HG02763 (cell line): ENCODE data around the gene PKIG.

Source experiments
- ATAC-seq: cut with Tn5 transposase; IDR thresholded peaks from one replicate; pipeline ENCODE4 v1.9.1; 2021; ENCODE audit warnings: mild to moderate bottlenecking, moderate library complexity; ENCODE audit not compliant: unreplicated experiment

The PKIG gene

GRCh38 chr20:44637042-44637441 lies 54.7 kb downstream of the PKIG start:
- ATAC-seq: no peak

GRCh38 chr20:44637522-44638372 lies 55.4 kb downstream of the PKIG start:
- no peak for ATAC-seq

GRCh38 chr20:44640522-44640921 lies 58.1 kb downstream of the PKIG start:
- no peak for ATAC-seq

GRCh38 chr20:44641325-44641724 lies 58.9 kb downstream of the PKIG start:
- no peak for ATAC-seq

GRCh38 chr20:44642203-44643153 lies 60.1 kb downstream of the PKIG start:
- ATAC-seq: no peak

GRCh38 chr20:44643154-44643519 lies 60.8 kb downstream of the PKIG start:
- ATAC-seq: no peak

- no peak for ATAC-seq
Measured at GRCh38 chr20:44643596-44644229, 61.3 kb downstream of the PKIG start.

GRCh38 chr20:44644230-44644617 lies 61.8 kb downstream of the PKIG start:
- ATAC-seq: no peak

- no peak for ATAC-seq
Measured at GRCh38 chr20:44644667-44645131, 62.3 kb downstream of the PKIG start.

GRCh38 chr20:44646023-44646640 lies 63.8 kb downstream of the PKIG start:
- no peak for ATAC-seq

GRCh38 chr20:44646641-44647274 lies 64.4 kb downstream of the PKIG start:
- ATAC-seq: peak; percentile 42

- no peak for ATAC-seq
Measured at GRCh38 chr20:44648068-44648467, 65.7 kb downstream of the PKIG start.

- ATAC-seq: no peak
Measured at GRCh38 chr20:44648579-44648978, 66.2 kb downstream of the PKIG start.

GRCh38 chr20:44649126-44649525 lies 66.7 kb downstream of the PKIG start:
- ATAC-seq: no peak

GRCh38 chr20:44649976-44650375 lies 67.6 kb downstream of the PKIG start:
- no peak for ATAC-seq

- no peak for ATAC-seq
Measured at GRCh38 chr20:44650771-44651433, 68.5 kb downstream of the PKIG start.

- no peak for ATAC-seq
Measured at GRCh38 chr20:44651434-44651683, 69.0 kb downstream of the PKIG start.

- no peak for ATAC-seq
Measured at GRCh38 chr20:44651684-44652423, 69.5 kb downstream of the PKIG start, which contains the start of gene ADA. TSS of gene ADA (minus strand) at chr20:44651699. CDS start at chr20:44651607, 92 bp downstream.

GRCh38 chr20:44653546-44653945 lies 71.2 kb downstream of the PKIG start:
- ATAC-seq: no peak
